BE2C (cell line): ENCODE measurements around the gene TSPO2.

ENCODE experiments used
- DNase-seq: peaks from one replicate; pipeline ENCODE4 v3.0.0-alpha.2; 2020
- H3K27me3 ChIP-seq: fragments of 250-450 bp; sonication (Bioruptor Pico); 2 replicates; pipeline ENCODE4 v1.5.1; 2020; ENCODE audit warnings: mild to moderate bottlenecking
- H3K36me3 ChIP-seq: fragments of 250-450 bp; sonication (Bioruptor Pico); 2 replicates; pipeline ENCODE4 v1.5.1; 2020; ENCODE audit warnings: mild to moderate bottlenecking
- H3K4me1 ChIP-seq: fragments of 250-450 bp; sonication (Bioruptor Pico); 2 replicates; pipeline ENCODE4 v1.5.1; 2020
- H3K4me3 ChIP-seq: 2 replicates; pipeline ENCODE4 v1.5.1; 2011; ENCODE audit warnings: low read depth, low read length
- H3K9me3 ChIP-seq: fragments of 250-450 bp; sonication (Bioruptor Pico); 2 replicates; pipeline ENCODE4 v1.5.1; 2020
- CTCF ChIP-seq: IDR thresholded peaks from 2 replicates; pipeline ENCODE4 v1.5.1; 2012; ENCODE audit warnings: mild to moderate bottlenecking, low read depth, low read length

TSPO2 gene

GRCh38 chr6:41092421-41093140 is 50.3 kb downstream of the TSPO2 start:
- no peak for DNase-seq
- no peaks in the 10 kb centered on the region for H3K9me3 ChIP-seq
- no peak overlapping the region for H3K4me3 ChIP-seq
- peak; percentile 49 for TF ChIP-seq CTCF
- H3K36me3 ChIP-seq: peaks cover 90% of the 10 kb centered on the region
- H3K4me1 ChIP-seq: no peaks in the 10 kb centered on the region; the same call in 1 of the 2 replicates
- H3K27me3 ChIP-seq: no peaks in the 10 kb centered on the region

GRCh38 chr6:41093729-41094128 is 51.5 kb downstream of the TSPO2 start:
- TF ChIP-seq CTCF: no peak
- H3K36me3 ChIP-seq: peaks cover 96% of the 10 kb centered on the region
- DNase-seq: no peak
- H3K4me1 ChIP-seq: no peaks in the 10 kb centered on the region; the same call in 1 of the 2 replicates
- H3K4me3 ChIP-seq: no peak overlapping the region
- H3K9me3 ChIP-seq: no peaks in the 10 kb centered on the region
- H3K27me3 ChIP-seq: no peaks in the 10 kb centered on the region
